HepG2 (cell line): ENCODE data around the gene ANKLE1. TPM values are rescaled to one million over a fixed set of nuclear protein-coding genes. Genes with fewer than 3 reads are reported as not detected.

Experiments used
- ASH2L ChIP-seq: fragments of 300-600, 200-600 bp; sonication (generic); IDR thresholded peaks from 2 replicates; pipeline ENCODE4 v1.7.0; 2017; ENCODE audit warnings: low read depth, mild to moderate bottlenecking, moderate library complexity, mixed read lengths, low read length; ENCODE audit not compliant: insufficient read length
- CAMTA2 ChIP-seq: sonication (generic); formaldehyde crosslinking; IDR thresholded peaks from 2 replicates; pipeline ENCODE4 v1.4.0; 2020; ENCODE audit warnings: mild to moderate bottlenecking, missing genetic modification reagents, borderline replicate concordance
- CC2D1A ChIP-seq: sonication (generic); formaldehyde crosslinking; IDR thresholded peaks from 2 replicates; pipeline ENCODE4 v1.8.1; 2023; ENCODE audit warnings: mild to moderate bottlenecking, missing genetic modification reagents
- ETV5 ChIP-seq: IDR thresholded peaks from 2 replicates; pipeline ENCODE4 v1.6.1; 2018; ENCODE audit warnings: missing biosample characterization, missing genetic modification reagents, inconsistent platforms, borderline replicate concordance
- FUBP1 ChIP-seq: sonication (generic); formaldehyde crosslinking; IDR thresholded peaks from 2 replicates; pipeline ENCODE4 v1.5.1; 2020; ENCODE audit warnings: missing genetic modification reagents, mild to moderate bottlenecking, borderline replicate concordance
- HOXA7 ChIP-seq: sonication (generic); formaldehyde crosslinking; IDR thresholded peaks from 2 replicates; pipeline ENCODE4 v1.8.1; 2022; ENCODE audit warnings: mild to moderate bottlenecking, missing genetic modification reagents, moderate library complexity
- LBX2 ChIP-seq: sonication (generic); formaldehyde crosslinking; IDR thresholded peaks from 2 replicates; pipeline ENCODE4 v1.5.0; 2020; ENCODE audit warnings: missing genetic modification reagents, mild to moderate bottlenecking, borderline replicate concordance
- MAX ChIP-seq: IDR thresholded peaks from 2 replicates; pipeline ENCODE4 v1.6.1; 2012; ENCODE audit warnings: inconsistent platforms
- MED13 ChIP-seq: sonication (generic); formaldehyde crosslinking; IDR thresholded peaks from 2 replicates; pipeline ENCODE4 v1.5.0; 2020; ENCODE audit warnings: missing genetic modification reagents
- MLLT10 ChIP-seq: sonication (generic); formaldehyde crosslinking; IDR thresholded peaks from 2 replicates; pipeline ENCODE4 v1.4.0; 2020; ENCODE audit warnings: missing genetic modification reagents
- NFKB2 ChIP-seq: sonication (generic); formaldehyde crosslinking; IDR thresholded peaks from 2 replicates; pipeline ENCODE4 v1.4.0; 2020; ENCODE audit warnings: missing genetic modification reagents, borderline replicate concordance
- NR2C2 ChIP-seq: sonication (generic); formaldehyde crosslinking; IDR thresholded peaks from 2 replicates; pipeline ENCODE4 v1.4.0; 2020; ENCODE audit warnings: missing genetic modification reagents, mild to moderate bottlenecking, moderate library complexity, borderline replicate concordance
- PRDM15 ChIP-seq: sonication (generic); formaldehyde crosslinking; IDR thresholded peaks from 2 replicates; pipeline ENCODE4 v1.4.0; 2020; ENCODE audit warnings: missing genetic modification reagents
- RBFOX2 ChIP-seq: fragments of 200-400 bp; formaldehyde crosslinking; IDR thresholded peaks from 2 replicates; pipeline ENCODE4 v1.6.1; 2017; ENCODE audit warnings: low read depth, mild to moderate bottlenecking, low read length
- REPIN1 ChIP-seq: sonication (generic); formaldehyde crosslinking; IDR thresholded peaks from 2 replicates; pipeline ENCODE4 v1.8.0; 2022; ENCODE audit warnings: missing genetic modification reagents, low read depth, mild to moderate bottlenecking, borderline replicate concordance
- ZFP36L2 ChIP-seq: sonication (generic); formaldehyde crosslinking; IDR thresholded peaks from 2 replicates; pipeline ENCODE4 v1.4.0; 2020; ENCODE audit warnings: missing genetic modification reagents
- ZNF205 ChIP-seq: IDR thresholded peaks from 2 replicates; pipeline ENCODE4 v1.6.1; 2018; ENCODE audit warnings: missing biosample characterization, missing genetic modification reagents
- ZNF260 ChIP-seq: sonication (generic); formaldehyde crosslinking; IDR thresholded peaks from 2 replicates; pipeline ENCODE4 v1.4.0; 2020; ENCODE audit warnings: missing genetic modification reagents, low read depth, mild to moderate bottlenecking, borderline replicate concordance
- ZNF577 ChIP-seq: sonication (generic); formaldehyde crosslinking; IDR thresholded peaks from 2 replicates; pipeline ENCODE4 v1.4.0; 2020; ENCODE audit warnings: mild to moderate bottlenecking, low read depth, missing genetic modification reagents, borderline replicate concordance
- ZNF598 ChIP-seq: sonication (generic); formaldehyde crosslinking; IDR thresholded peaks from 2 replicates; pipeline ENCODE4 v1.5.1; 2020; ENCODE audit warnings: mild to moderate bottlenecking, missing genetic modification reagents, borderline replicate concordance
- ZNF790 ChIP-seq: sonication (generic); formaldehyde crosslinking; IDR thresholded peaks from 2 replicates; pipeline ENCODE4 v1.8.0; 2022; ENCODE audit warnings: missing genetic modification reagents, mild to moderate bottlenecking, borderline replicate concordance
- ZNF792 ChIP-seq: IDR thresholded peaks from 2 replicates; pipeline ENCODE4 v1.6.1; 2016
- ZSCAN22 ChIP-seq: sonication (generic); formaldehyde crosslinking; IDR thresholded peaks from 2 replicates; pipeline ENCODE4 v1.4.0; 2020; ENCODE audit warnings: mild to moderate bottlenecking, missing genetic modification reagents
- polyA plus RNA-seq, 8 experiments: library from polyadenylated mRNA; depleted of rRNA in 3 of 8; stranded (reverse) in 7 of 8; unstranded in 1 of 8; fragments of >200 nt; fragmentation: Illumina TruSeq in 4 of 8; extraction: Trizol in 4 of 8; gene quantifications; 2 replicates each; pipeline versions ENCODE4 v1.2.1 to v1.2.3, GENCODE V29; 2011 to 2016; ENCODE audit warnings: low read depth in 4 of 8, missing spikeins in 1 of 8, mixed read lengths in 1 of 8; ENCODE audit not compliant: insufficient read depth in 1 of 8
- total RNA-seq, 5 experiments: library from RNA; depleted of rRNA; stranded (reverse); fragments of >200 nt; fragmentation: Illumina TruSeq; extraction: Trizol; gene quantifications; 2 replicates each; pipeline ENCODE4 v1.2.3, GENCODE V29; 2016; ENCODE audit warnings: low read depth in 1 of 5

The ANKLE1 gene
- total and polyA plus RNA-seq, 2 of the 13 experiments (the other 11 are each of a cell fraction or from before 2014, with no cell fraction given) = 0.69 to 1.5 TPM

GRCh38 chr19:17248011-17248776 is 33.5 kb upstream of the ANKLE1 start (continued):
- TF ChIP-seq HOXA7 (CRISPR knock-in tag) (no peak), MLLT10 (CRISPR knock-in tag) (no peak), PRDM15 (CRISPR knock-in tag) (peak; percentile 82; the same call in 1 of the 2 replicates), ZFP36L2 (no peak), ZNF790 (CRISPR knock-in tag) (no peak), CAMTA2 (CRISPR knock-in tag) (no peak; the same call in 1 of the 2 replicates), REPIN1 (CRISPR knock-in tag) (peak; percentile 83; the same call in 1 of the 2 replicates), FUBP1 (CRISPR knock-in tag) (no peak), MED13 (CRISPR knock-in tag) (peak; percentile 82; the same call in 1 of the 2 replicates), ZNF598 (CRISPR knock-in tag) (no peak), NR2C2 (CRISPR knock-in tag) (peak; percentile 96), ZNF792 (CRISPR knock-in tag) (0 out of 2 replicates have a peak, but pooled peaks have one; percentile 19), RBFOX2 (peak; percentile 73), ASH2L (peak; percentile 65), CC2D1A (0 out of 2 replicates have a peak, but pooled peaks have one; percentile 0), ZNF260 (CRISPR knock-in tag) (no peak), LBX2 (CRISPR knock-in tag) (no peak), ZNF205 (CRISPR knock-in tag) (peak; percentile 53; the same call in 1 of the 2 replicates), NFKB2 (CRISPR knock-in tag) (no peak; the same call in 1 of the 2 replicates), MAX (peak; percentile 72), ETV5 (CRISPR knock-in tag) (0 out of 2 replicates have a peak, but pooled peaks have one; percentile 26), ZSCAN22 (0 out of 2 replicates have a peak, but pooled peaks have one; percentile 40), ZNF577 (CRISPR knock-in tag) (no peak)
